HG03045 (cell line): ENCODE data around the gene FAM193B.
"Not testable (repeated sequence)": the region's sequence is repeated elsewhere in the genome, so short reads cannot be mapped to it uniquely, and the experiment has no call there.

Experiments
- ATAC-seq: cut with Tn5 transposase; IDR thresholded peaks from one replicate; pipeline ENCODE4 v1.9.1; 2021; ENCODE audit warnings: mild to moderate bottlenecking, moderate library complexity; ENCODE audit not compliant: unreplicated experiment

FAM193B gene

GRCh38 chr5:177538876-177539275 lies 15.5 kb downstream of the FAM193B start:
- no peak for ATAC-seq

- ATAC-seq: no peak
These were observed 16.7 kb downstream of the FAM193B start for GRCh38 chr5:177537389-177538361.

GRCh38 chr5:177536386-177536785 lies 18.0 kb downstream of the FAM193B start:
- ATAC-seq: no peak

- no peak for ATAC-seq
These were observed 19.2 kb downstream of the FAM193B start for GRCh38 chr5:177535125-177535524.

GRCh38 chr5:177534433-177534832 lies 19.9 kb downstream of the FAM193B start:
- not testable (repeated sequence) for ATAC-seq

- no peak for ATAC-seq
These were observed 23.0 kb downstream of the FAM193B start for GRCh38 chr5:177531209-177531940.

GRCh38 chr5:177530638-177531037 lies 23.7 kb downstream of the FAM193B start:
- no peak for ATAC-seq

GRCh38 chr5:177529247-177530203 lies 24.8 kb downstream of the FAM193B start:
- ATAC-seq: no peak

- ATAC-seq: no peak
These were observed 25.7 kb downstream of the FAM193B start for GRCh38 chr5:177528631-177529030.

- no peak for ATAC-seq
These were observed 26.8 kb downstream of the FAM193B start for GRCh38 chr5:177527595-177527994.

- no peak for ATAC-seq
These were observed 27.6 kb downstream of the FAM193B start for GRCh38 chr5:177526791-177527190.

GRCh38 chr5:177526191-177526590 lies 28.2 kb downstream of the FAM193B start:
- no peak for ATAC-seq

- no peak for ATAC-seq
These were observed 29.3 kb downstream of the FAM193B start for GRCh38 chr5:177524941-177525655.

- ATAC-seq: no peak
These were observed 29.8 kb downstream of the FAM193B start for GRCh38 chr5:177524539-177524900.

- no peak for ATAC-seq
These were observed 30.4 kb downstream of the FAM193B start for GRCh38 chr5:177523711-177524538.

- ATAC-seq: no peak
These were observed 33.3 kb downstream of the FAM193B start for GRCh38 chr5:177520916-177521513.

GRCh38 chr5:177520271-177520670 lies 34.1 kb downstream of the FAM193B start:
- ATAC-seq: no peak

- ATAC-seq: no peak
These were observed 34.7 kb downstream of the FAM193B start for GRCh38 chr5:177519463-177520235.
